ENCODE data around the gene GMDS. TPM values are rescaled to one million over a fixed set of nuclear protein-coding genes. Genes with fewer than 3 reads are reported as not detected.

Gene GMDS
- total and polyA plus RNA-seq, 2 of the 8 experiments (the other 6 are each of a cell fraction or from before 2014, with no cell fraction given), result 16.8 to 50.0 TPM

GRCh38 chr6:1764397-1764987 is 480.9 kb downstream of the GMDS start:
- no peak overlapping the region for H2BK15ac ChIP-seq (ENCODE audit: low read length)
- H2AFZ ChIP-seq (ENCODE audit: low read length), result no peak overlapping the region
- H3K36me3 ChIP-seq (ENCODE audit: control insufficient read depth in 2 of 4, insufficient read depth in 4 of 4, low read length in 3 of 4), result no peaks in the 10 kb centered on the region
- no peak overlapping the region for H4K5ac ChIP-seq (ENCODE audit: insufficient read length, low read depth, low read length)
- H4K91ac ChIP-seq (replicated peaks; ENCODE audit: insufficient read length, low read length), result no peak overlapping the region
- no peaks in the 10 kb centered on the region for H3K79me2 ChIP-seq (ENCODE audit: control insufficient read depth in 1 of 2, insufficient read depth in 2 of 2, low read length in 2 of 2)
- H3K9me3 ChIP-seq (ENCODE audit: insufficient read depth in 2 of 2, low read depth in 1 of 2, low read length in 1 of 2), result no peaks in the 10 kb centered on the region
- no peak overlapping the region for H2BK120ac ChIP-seq (replicated peaks; ENCODE audit: low read depth, low read length)
- H4K8ac ChIP-seq (ENCODE audit: extremely low read depth, insufficient read depth, low read length), result no peak overlapping the region
- no peak overlapping the region for H3K18ac ChIP-seq (ENCODE audit: extremely low read depth, low read length)
- H3K23me2 ChIP-seq (ENCODE audit: low read depth, low read length), result no peaks in the 10 kb centered on the region
- ChIA-PET POLR2A (ENCODE audit: partially characterized antibody) (no interaction called here), CTCF (ENCODE audit: partially characterized antibody) (interaction anchor here (0.7 kb wide), 1 partner anchor 26 kb away, joined by 3 read pairs; no protein-coding TSS in a partner anchor)
- H3K56ac ChIP-seq (replicated peaks; ENCODE audit: insufficient read length, low read depth, low read length), result no peak overlapping the region
- no peak overlapping the region for H3K9ac ChIP-seq (replicated peaks in 1 of 4; ENCODE audit: extremely low read depth in 1 of 4, low read depth in 3 of 4, low read length in 3 of 4)
- no peak overlapping the region for H3K4me2 ChIP-seq (ENCODE audit: insufficient read depth in 1 of 2, low read depth in 2 of 2, low read length in 2 of 2)
- no peak for FAIRE-seq
- no peaks in the 10 kb centered on the region for H4K20me1 ChIP-seq (replicated peaks in 1 of 2; ENCODE audit: control insufficient read depth in 1 of 2, insufficient read depth in 2 of 2, low read length in 2 of 2)
- no peaks in the 10 kb centered on the region for H3K4me1 ChIP-seq (replicated peaks in 1 of 4; ENCODE audit: control insufficient read depth in 3 of 4, insufficient read depth in 4 of 4, low read length in 3 of 4)
- no peak overlapping the region for H3K23ac ChIP-seq (ENCODE audit: insufficient read length)
- no peak overlapping the region for H3K27ac ChIP-seq (ENCODE audit: low read depth, low read length)
- H3K14ac ChIP-seq (ENCODE audit: insufficient read length), result no peak overlapping the region
- no peak overlapping the region for H2AK5ac ChIP-seq (ENCODE audit: low read depth, low read length)
- H3K4me3 ChIP-seq (ENCODE audit: extremely low read depth in 1 of 4, insufficient read depth in 2 of 4, low read depth in 3 of 4, low read length in 4 of 4), result no peak overlapping the region
- DNase-seq (ENCODE audit: low read depth in 1 of 2, low spot score in 2 of 2), result no peak
- no peaks in the 10 kb centered on the region for H3K79me1 ChIP-seq (ENCODE audit: low read depth, low read length)
- no peak overlapping the region for H2BK5ac ChIP-seq (ENCODE audit: low read depth, low read length)
- no peak overlapping the region for H2BK20ac ChIP-seq (ENCODE audit: low read length)
- H3K4ac ChIP-seq (replicated peaks; ENCODE audit: insufficient read length, low read depth, low read length), result no peak overlapping the region
- H2BK12ac ChIP-seq (ENCODE audit: low read depth, low read length), result no peak overlapping the region
- H3K27me3 ChIP-seq (replicated peaks in 1 of 4; ENCODE audit: control insufficient read depth in 3 of 4, extremely low read depth in 1 of 4, insufficient read depth in 3 of 4, low read length in 3 of 4), result no peaks in the 10 kb centered on the region
- WGBS, 2 experiments (ENCODE audit: extremely low coverage in 1 of 2, insufficient coverage in 1 of 2, insufficient read length in 1 of 2, insufficient replicate concordance in 2 of 2, low coverage in 1 of 2, low lambda C conversion rate in 2 of 2, missing lambda C conversion rate in 1 of 2), result 90% methylated on average over 9 of the region's 9 CpGs; no CpG with 5 or more reads in 1 of the 2 experiments
- TF ChIP-seq BACH1 (IDR thresholded peaks at IDR 0.05; ENCODE audit: low read length) (no peak), RBBP5 (IDR thresholded peaks at IDR 0.05; ENCODE audit: borderline replicate concordance, low read depth, low read length) (no peak)
